T-helper 22 cell (primary cell): ENCODE data around the gene IL1R1.

Experiments used
- DNase-seq: peaks from one replicate; pipeline ENCODE4 v3.0.0-alpha.2; 2020; ENCODE audit warnings: low read depth

IL1R1 gene

GRCh38 chr2:102138331-102138730 lies 4.2 kb upstream of the IL1R1 start:
- no peak for DNase-seq

- DNase-seq: no peak
These were observed 2.7 kb upstream of the IL1R1 start for GRCh38 chr2:102139851-102140250.

GRCh38 chr2:102140377-102140776 lies 2.2 kb upstream of the IL1R1 start:
- no peak for DNase-seq

- no peak for DNase-seq
These were observed 1.3 kb upstream of the IL1R1 start for GRCh38 chr2:102141011-102141943.

- DNase-seq: no peak
These were observed 393 bp downstream of the IL1R1 start for GRCh38 chr2:102142829-102143449.

- DNase-seq: no peak
These were observed 972 bp downstream of the IL1R1 start for GRCh38 chr2:102143450-102143985.

GRCh38 chr2:102144128-102144527 lies 1.6 kb downstream of the IL1R1 start:
- DNase-seq: no peak

GRCh38 chr2:102145107-102145506 lies 2.6 kb downstream of the IL1R1 start:
- no peak for DNase-seq

GRCh38 chr2:102145934-102146333 lies 3.4 kb downstream of the IL1R1 start:
- DNase-seq: no peak

GRCh38 chr2:102147935-102148334 lies 5.4 kb downstream of the IL1R1 start:
- DNase-seq: no peak

- no peak for DNase-seq
These were observed 6.7 kb downstream of the IL1R1 start for GRCh38 chr2:102149243-102149642.

- no peak for DNase-seq
These were observed 7.3 kb downstream of the IL1R1 start for GRCh38 chr2:102149644-102150455.

- no peak for DNase-seq
These were observed 11.8 kb downstream of the IL1R1 start for GRCh38 chr2:102154364-102154763.

- no peak for DNase-seq
These were observed 12.6 kb downstream of the IL1R1 start for GRCh38 chr2:102154946-102155702.

GRCh38 chr2:102155703-102156515 lies 13.4 kb downstream of the IL1R1 start:
- no peak for DNase-seq

GRCh38 chr2:102158011-102158755 lies 15.6 kb downstream of the IL1R1 start:
- DNase-seq: no peak

- no peak for DNase-seq
These were observed 16.7 kb downstream of the IL1R1 start for GRCh38 chr2:102159295-102159694.

- no peak for DNase-seq
These were observed 23.8 kb downstream of the IL1R1 start for GRCh38 chr2:102166189-102166845.

- DNase-seq: no peak
These were observed 25.7 kb downstream of the IL1R1 start for GRCh38 chr2:102168026-102168771.
